GM12878 (cell line): Measurements from ENCODE around the gene ZBTB16. TPM values are rescaled to one million over a fixed set of nuclear protein-coding genes. Genes with fewer than 3 reads are reported as not detected.

Experiments
- ATAC-seq: fragments of 200-7000 bp; cut with Tn5 transposase; 3 replicates; pipeline ENCODE4 v1.9.1; 2020; ENCODE audit warnings: mild to moderate bottlenecking, moderate library complexity
- BruUV-seq: library from RNA; stranded (reverse); fragments of 400-500 nt; replicated peaks from 2 replicates; lab custom pipeline; 2021; lab: Mats Ljungman, UMichigan
- CTCF ChIA-PET: fragments of 300-600 bp; sonication (Branson Sonifier 250); formaldehyde crosslinking; extraction: SDS; loops from one replicate; lab custom pipeline; 2021; ENCODE audit warnings: inconsistent platforms; lab: Yijun Ruan, JAX
- POLR2A ChIA-PET: fragments of 350-600 bp; formaldehyde crosslinking; extraction: SDS; loops from one replicate; lab custom pipeline; 2021; ENCODE audit warnings: inconsistent platforms; lab: Charles Lee
- RAD21 ChIA-PET: fragments of 300-600 bp; sonication (Branson Sonifier 250); formaldehyde crosslinking; loops from one replicate; lab custom pipeline; 2023; ENCODE audit warnings: antibody characterized with exemption; ENCODE audit not compliant: unreplicated experiment; lab: Charles Lee
- SMC1A ChIA-PET: fragments of 300-600 bp; sonication (Branson Sonifier 250); formaldehyde crosslinking; loops from one replicate; lab custom pipeline; 2023; ENCODE audit not compliant: unreplicated experiment, uncharacterized antibody; lab: Charles Lee
- DNase-seq: peaks from one replicate; pipeline ENCODE4 v3.0.0-alpha.2; 2011; ENCODE audit warnings: low read depth, low spot score
- FAIRE-seq: peaks from 3 replicates; lab custom pipeline; 2011; peaks lifted over from hg19 to GRCh38; lab: Jason Lieb, UNC
- H2AFZ ChIP-seq: 2 replicates; pipeline ENCODE4 v1.6.0; 2011; ENCODE audit warnings: low read depth, low read length, control low read depth; ENCODE audit not compliant: control insufficient read depth
- H3K27ac ChIP-seq: 2 replicates; pipeline ENCODE4 v1.5.1; 2011; ENCODE audit warnings: control low read depth; ENCODE audit not compliant: control insufficient read depth, insufficient read depth
- H3K27me3 ChIP-seq, 2 experiments: replicated peaks in 1 of 2; 2 replicates each; pipeline versions ENCODE4 v1.6.0 to v1.6.1; 2011; ENCODE audit warnings: low read length in 1 of 2; ENCODE audit not compliant: control insufficient read depth in 2 of 2, insufficient read depth in 2 of 2
- H3K36me3 ChIP-seq, 2 experiments: 2 replicates each; pipeline ENCODE4 v1.5.1; 2011; ENCODE audit warnings: low read length in 1 of 2; ENCODE audit not compliant: control insufficient read depth in 2 of 2, insufficient read depth in 2 of 2
- H3K4me1 ChIP-seq: 2 replicates; pipeline ENCODE4 v1.6.1; 2011; ENCODE audit warnings: mild to moderate bottlenecking, low read length, moderate library complexity, mixed read lengths; ENCODE audit not compliant: control insufficient read depth, insufficient read depth
- H3K4me2 ChIP-seq: 2 replicates; pipeline ENCODE4 v1.6.0; 2011; ENCODE audit warnings: control low read depth; ENCODE audit not compliant: control insufficient read depth, insufficient read depth
- H3K4me3 ChIP-seq: fragments of 200-600 bp; sonication (generic); 2 replicates; pipeline ENCODE4 v1.5.1; 2016
- H3K79me2 ChIP-seq: 2 replicates; pipeline ENCODE4 v1.6.0; 2011; ENCODE audit warnings: low read length; ENCODE audit not compliant: control insufficient read depth, insufficient read depth
- H3K9ac ChIP-seq: 2 replicates; pipeline ENCODE4 v1.8.0; 2011; ENCODE audit warnings: low read length, control low read depth, mixed read lengths; ENCODE audit not compliant: control insufficient read depth, insufficient read depth
- H3K9me3 ChIP-seq: replicated peaks from 3 replicates; pipeline ENCODE4 v1.5.1; 2011; ENCODE audit warnings: mild to moderate bottlenecking, low read length; ENCODE audit not compliant: control insufficient read depth, insufficient read depth
- H4K20me1 ChIP-seq: 2 replicates; pipeline ENCODE4 v1.6.0; 2011; ENCODE audit not compliant: control insufficient read depth, insufficient read depth
- ATF7 ChIP-seq: fragments of 450-650 bp; IDR thresholded peaks from 2 replicates; pipeline ENCODE4 v1.6.1; 2016; ENCODE audit warnings: low read depth, mild to moderate bottlenecking
- BCL11A ChIP-seq: IDR thresholded peaks from 2 replicates; pipeline ENCODE4 v1.6.1; 2011; ENCODE audit warnings: low read depth, low read length
- CBFB ChIP-seq: IDR thresholded peaks from 2 replicates; pipeline ENCODE4 v1.6.1; 2016; ENCODE audit warnings: antibody characterized with exemption, low read depth
- EED ChIP-seq: sonication (generic); IDR thresholded peaks from 2 replicates; pipeline ENCODE4 v1.6.1; 2016; ENCODE audit warnings: antibody characterized with exemption, low read depth
- FOXK2 ChIP-seq: fragments of 450-650 bp; IDR thresholded peaks from 2 replicates; pipeline ENCODE4 v1.6.1; 2017; ENCODE audit warnings: mild to moderate bottlenecking, moderate library complexity
- KDM1A ChIP-seq: fragments of 200-600 bp; sonication (generic); IDR thresholded peaks from 2 replicates; pipeline ENCODE4 v1.6.1; 2016; ENCODE audit warnings: borderline replicate concordance
- RUNX3 ChIP-seq: IDR thresholded peaks from 2 replicates; pipeline ENCODE4 v1.6.1; 2012; ENCODE audit warnings: low read length, inconsistent platforms
- SPI1 ChIP-seq: IDR thresholded peaks from 2 replicates; pipeline ENCODE4 v1.6.1; 2011; ENCODE audit warnings: low read depth, mild to moderate bottlenecking, low read length, moderate library complexity, borderline replicate concordance; ENCODE audit not compliant: insufficient read depth
- WGBS: methylation state at CpG from one replicate; pipeline ENCODE4 v1.1.6; 2016; ENCODE audit warnings: low lambda C conversion rate; ENCODE audit not compliant: insufficient replicate concordance, insufficient coverage; ENCODE audit errors: missing lambda C conversion rate; 5-methylcytosine and 5-hydroxymethylcytosine counted together
- in situ Hi-C: fragments of 300-500 bp; cut with MboI; formaldehyde crosslinking; loops from 9 replicates; pipeline ENCODE4 v1.14.3; 2018; ENCODE audit warnings: mixed read lengths
- intact Hi-C: fragments of 100-400 bp; cut with micrococcal nuclease; formaldehyde crosslinking; loops from one replicate; pipeline ENCODE4 v1.14.2; 2022; ENCODE audit not compliant: unreplicated experiment
- polyA plus RNA-seq, 11 experiments: library from polyadenylated mRNA; depleted of rRNA in 4 of 11; unstranded in 6 of 11; stranded (reverse) in 5 of 11; fragments of >200 nt; fragmentation: Nextera tagmentation in 4 of 11; fragmentation: Illumina TruSeq in 1 of 11; extraction: Ambion mirVana in 4 of 11; extraction: Trizol in 1 of 11; gene quantifications; 1 replicate in 1 of 11; 2 replicates in 10 of 11; pipeline versions ENCODE4 v1.2.1 to v1.2.3, GENCODE V29; 2011 to 2016; ENCODE audit warnings: inconsistent platforms in 2 of 11, missing spikeins in 2 of 11, low read depth in 1 of 11
- total RNA-seq, 4 experiments: library from RNA; depleted of rRNA in 3 of 4; stranded (reverse); fragments of >200 nt in 3 of 4; fragmentation: Illumina TruSeq in 1 of 4; extraction: Trizol in 1 of 4; gene quantifications; 2 replicates each; pipeline versions ENCODE4 v1.2.1 to v1.2.3, GENCODE V29; 2013 to 2021
- TF ChIP-seq, protein P1 (sequence below): fragments of 450-650 bp; IDR thresholded peaks from 2 replicates; pipeline ENCODE4 v1.6.1; 2017; ENCODE audit warnings: mild to moderate bottlenecking, moderate library complexity
- TF ChIP-seq, protein P2 (sequence below): IDR thresholded peaks from 2 replicates; pipeline ENCODE4 v1.6.1; 2012; ENCODE audit warnings: low read depth, low read length, improper control_type of control experiment

ZBTB16 gene
- total and polyA plus RNA-seq, 10 of the 15 experiments (the other 5 are each of a cell fraction or from before 2014, with no cell fraction given): 0.38 TPM; not detected in 9

GRCh38 chr11:114089748-114090147, 30.2 kb downstream of the ZBTB16 start:
- H3K4me3 ChIP-seq: no peak overlapping the region
- intact Hi-C loops: no loop called here
- ATAC-seq: no peak
- TF ChIP-seq FOXK2 (no peak), CBFB (no peak), EED (no peak), RUNX3 (no peak), BCL11A (no peak), ATF7 (no peak), SPI1 (no peak), KDM1A (no peak)
- TF ChIP-seq, protein P1, sequence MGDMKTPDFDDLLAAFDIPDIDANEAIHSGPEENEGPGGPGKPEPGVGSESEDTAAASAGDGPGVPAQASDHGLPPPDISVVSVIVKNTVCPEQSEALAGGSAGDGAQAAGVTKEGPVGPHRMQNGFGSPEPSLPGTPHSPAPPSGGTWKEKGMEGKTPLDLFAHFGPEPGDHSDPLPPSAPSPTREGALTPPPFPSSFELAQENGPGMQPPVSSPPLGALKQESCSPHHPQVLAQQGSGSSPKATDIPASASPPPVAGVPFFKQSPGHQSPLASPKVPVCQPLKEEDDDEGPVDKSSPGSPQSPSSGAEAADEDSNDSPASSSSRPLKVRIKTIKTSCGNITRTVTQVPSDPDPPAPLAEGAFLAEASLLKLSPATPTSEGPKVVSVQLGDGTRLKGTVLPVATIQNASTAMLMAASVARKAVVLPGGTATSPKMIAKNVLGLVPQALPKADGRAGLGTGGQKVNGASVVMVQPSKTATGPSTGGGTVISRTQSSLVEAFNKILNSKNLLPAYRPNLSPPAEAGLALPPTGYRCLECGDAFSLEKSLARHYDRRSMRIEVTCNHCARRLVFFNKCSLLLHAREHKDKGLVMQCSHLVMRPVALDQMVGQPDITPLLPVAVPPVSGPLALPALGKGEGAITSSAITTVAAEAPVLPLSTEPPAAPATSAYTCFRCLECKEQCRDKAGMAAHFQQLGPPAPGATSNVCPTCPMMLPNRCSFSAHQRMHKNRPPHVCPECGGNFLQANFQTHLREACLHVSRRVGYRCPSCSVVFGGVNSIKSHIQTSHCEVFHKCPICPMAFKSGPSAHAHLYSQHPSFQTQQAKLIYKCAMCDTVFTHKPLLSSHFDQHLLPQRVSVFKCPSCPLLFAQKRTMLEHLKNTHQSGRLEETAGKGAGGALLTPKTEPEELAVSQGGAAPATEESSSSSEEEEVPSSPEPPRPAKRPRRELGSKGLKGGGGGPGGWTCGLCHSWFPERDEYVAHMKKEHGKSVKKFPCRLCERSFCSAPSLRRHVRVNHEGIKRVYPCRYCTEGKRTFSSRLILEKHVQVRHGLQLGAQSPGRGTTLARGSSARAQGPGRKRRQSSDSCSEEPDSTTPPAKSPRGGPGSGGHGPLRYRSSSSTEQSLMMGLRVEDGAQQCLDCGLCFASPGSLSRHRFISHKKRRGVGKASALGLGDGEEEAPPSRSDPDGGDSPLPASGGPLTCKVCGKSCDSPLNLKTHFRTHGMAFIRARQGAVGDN: no peak
- TF ChIP-seq, protein P2, sequence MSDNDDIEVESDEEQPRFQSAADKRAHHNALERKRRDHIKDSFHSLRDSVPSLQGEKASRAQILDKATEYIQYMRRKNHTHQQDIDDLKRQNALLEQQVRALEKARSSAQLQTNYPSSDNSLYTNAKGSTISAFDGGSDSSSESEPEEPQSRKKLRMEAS: no peak
- TF ChIP-seq, all 136 proteins: peak for 0
- FAIRE-seq (no peak), DNase-seq (no peak)
- POLR2A ChIA-PET: interaction anchor here (0.5 kb wide), 1 partner anchor 16 kb away, joined by 3 read pairs; no protein-coding TSS in a partner anchor
- H3K36me3 ChIP-seq: no peaks in the 10 kb centered on the region
- H3K9ac ChIP-seq: no peak overlapping the region
- RAD21 ChIA-PET: no interaction called here
- no TSS peak for BruUV-seq
- no peaks in the 10 kb centered on the region for H3K9me3 ChIP-seq
- no peaks in the 10 kb centered on the region; a peak in 2 of 4 replicates for H3K27me3 ChIP-seq
- H4K20me1 ChIP-seq: no peaks in the 10 kb centered on the region
- in situ Hi-C loops: no loop called here
- CTCF ChIA-PET: no interaction called here
- H3K27ac ChIP-seq: no peak overlapping the region
- SMC1A ChIA-PET: no interaction called here
- 0% methylated on average over 4 of the region's 4 CpGs for WGBS
- H3K79me2 ChIP-seq: no peaks in the 10 kb centered on the region
- no peak overlapping the region for H3K4me2 ChIP-seq
- H2AFZ ChIP-seq: no peak overlapping the region
- no peaks in the 10 kb centered on the region for H3K4me1 ChIP-seq
